GM12878 (cell line): ENCODE measurements around the gene CD82. TPM values are rescaled to one million over a fixed set of nuclear protein-coding genes. Genes with fewer than 3 reads are reported as not detected.

Experiments
- ATAC-seq: fragments of 200-7000 bp; cut with Tn5 transposase; 3 replicates; pipeline ENCODE4 v1.9.1; 2020; ENCODE audit warnings: mild to moderate bottlenecking, moderate library complexity
- BruUV-seq: library from RNA; stranded (reverse); fragments of 400-500 nt; replicated peaks from 2 replicates; lab custom pipeline; 2021; lab: Mats Ljungman, UMichigan
- CTCF ChIA-PET: fragments of 300-600 bp; sonication (Branson Sonifier 250); formaldehyde crosslinking; extraction: SDS; loops from one replicate; lab custom pipeline; 2021; ENCODE audit warnings: inconsistent platforms; lab: Yijun Ruan, JAX
- POLR2A ChIA-PET: fragments of 350-600 bp; formaldehyde crosslinking; extraction: SDS; loops from one replicate; lab custom pipeline; 2021; ENCODE audit warnings: inconsistent platforms; lab: Charles Lee
- RAD21 ChIA-PET: fragments of 300-600 bp; sonication (Branson Sonifier 250); formaldehyde crosslinking; loops from one replicate; lab custom pipeline; 2023; ENCODE audit warnings: antibody characterized with exemption; ENCODE audit not compliant: unreplicated experiment; lab: Charles Lee
- SMC1A ChIA-PET: fragments of 300-600 bp; sonication (Branson Sonifier 250); formaldehyde crosslinking; loops from one replicate; lab custom pipeline; 2023; ENCODE audit not compliant: unreplicated experiment, uncharacterized antibody; lab: Charles Lee
- DNase-seq: peaks from one replicate; pipeline ENCODE4 v3.0.0-alpha.2; 2011; ENCODE audit warnings: low read depth, low spot score
- FAIRE-seq: peaks from 3 replicates; lab custom pipeline; 2011; peaks lifted over from hg19 to GRCh38; lab: Jason Lieb, UNC
- H2AFZ ChIP-seq: 2 replicates; pipeline ENCODE4 v1.6.0; 2011; ENCODE audit warnings: low read depth, low read length, control low read depth; ENCODE audit not compliant: control insufficient read depth
- H3K27ac ChIP-seq: 2 replicates; pipeline ENCODE4 v1.5.1; 2011; ENCODE audit warnings: control low read depth; ENCODE audit not compliant: control insufficient read depth, insufficient read depth
- H3K27me3 ChIP-seq, 2 experiments: replicated peaks in 1 of 2; 2 replicates each; pipeline versions ENCODE4 v1.6.0 to v1.6.1; 2011; ENCODE audit warnings: low read length in 1 of 2; ENCODE audit not compliant: control insufficient read depth in 2 of 2, insufficient read depth in 2 of 2
- H3K36me3 ChIP-seq, 2 experiments: 2 replicates each; pipeline ENCODE4 v1.5.1; 2011; ENCODE audit warnings: low read length in 1 of 2; ENCODE audit not compliant: control insufficient read depth in 2 of 2, insufficient read depth in 2 of 2
- H3K4me1 ChIP-seq: 2 replicates; pipeline ENCODE4 v1.6.1; 2011; ENCODE audit warnings: mild to moderate bottlenecking, low read length, moderate library complexity, mixed read lengths; ENCODE audit not compliant: control insufficient read depth, insufficient read depth
- H3K4me2 ChIP-seq: 2 replicates; pipeline ENCODE4 v1.6.0; 2011; ENCODE audit warnings: control low read depth; ENCODE audit not compliant: control insufficient read depth, insufficient read depth
- H3K4me3 ChIP-seq: fragments of 200-600 bp; sonication (generic); 2 replicates; pipeline ENCODE4 v1.5.1; 2016
- H3K79me2 ChIP-seq: 2 replicates; pipeline ENCODE4 v1.6.0; 2011; ENCODE audit warnings: low read length; ENCODE audit not compliant: control insufficient read depth, insufficient read depth
- H3K9ac ChIP-seq: 2 replicates; pipeline ENCODE4 v1.8.0; 2011; ENCODE audit warnings: low read length, control low read depth, mixed read lengths; ENCODE audit not compliant: control insufficient read depth, insufficient read depth
- H3K9me3 ChIP-seq: replicated peaks from 3 replicates; pipeline ENCODE4 v1.5.1; 2011; ENCODE audit warnings: mild to moderate bottlenecking, low read length; ENCODE audit not compliant: control insufficient read depth, insufficient read depth
- H4K20me1 ChIP-seq: 2 replicates; pipeline ENCODE4 v1.6.0; 2011; ENCODE audit not compliant: control insufficient read depth, insufficient read depth
- IKZF2 ChIP-seq, 2 experiments: fragments of 450-650 bp; IDR thresholded peaks; 2 replicates each; pipeline ENCODE4 v1.6.1; 2017; ENCODE audit warnings: mild to moderate bottlenecking in 2 of 2, moderate library complexity in 2 of 2
- RB1 ChIP-seq: fragments of 450-650 bp; formaldehyde crosslinking; IDR thresholded peaks from 2 replicates; pipeline ENCODE4 v1.6.1; 2017; ENCODE audit warnings: mild to moderate bottlenecking, borderline replicate concordance
- RELA ChIP-seq: fragments of 450-650 bp; IDR thresholded peaks from 2 replicates; pipeline ENCODE4 v1.8.0; 2014; ENCODE audit warnings: borderline replicate concordance; ENCODE audit not compliant: partially characterized antibody
- TBL1XR1 ChIP-seq: IDR thresholded peaks from 2 replicates; pipeline ENCODE4 v1.6.1; 2012; ENCODE audit warnings: low read depth, low read length, improper control_type of control experiment
- ZSCAN29 ChIP-seq: fragments of 450-650 bp; IDR thresholded peaks from 2 replicates; pipeline ENCODE4 v1.6.1; 2017; ENCODE audit warnings: mild to moderate bottlenecking, moderate library complexity
- WGBS: methylation state at CpG from one replicate; pipeline ENCODE4 v1.1.6; 2016; ENCODE audit warnings: low lambda C conversion rate; ENCODE audit not compliant: insufficient replicate concordance, insufficient coverage; ENCODE audit errors: missing lambda C conversion rate; 5-methylcytosine and 5-hydroxymethylcytosine counted together
- in situ Hi-C: fragments of 300-500 bp; cut with MboI; formaldehyde crosslinking; loops from 9 replicates; pipeline ENCODE4 v1.14.3; 2018; ENCODE audit warnings: mixed read lengths
- intact Hi-C: fragments of 100-400 bp; cut with micrococcal nuclease; formaldehyde crosslinking; loops from one replicate; pipeline ENCODE4 v1.14.2; 2022; ENCODE audit not compliant: unreplicated experiment
- polyA plus RNA-seq, 11 experiments: library from polyadenylated mRNA; depleted of rRNA in 4 of 11; unstranded in 6 of 11; stranded (reverse) in 5 of 11; fragments of >200 nt; fragmentation: Nextera tagmentation in 4 of 11; fragmentation: Illumina TruSeq in 1 of 11; extraction: Ambion mirVana in 4 of 11; extraction: Trizol in 1 of 11; gene quantifications; 1 replicate in 1 of 11; 2 replicates in 10 of 11; pipeline versions ENCODE4 v1.2.1 to v1.2.3, GENCODE V29; 2011 to 2016; ENCODE audit warnings: inconsistent platforms in 2 of 11, missing spikeins in 2 of 11, low read depth in 1 of 11
- total RNA-seq, 4 experiments: library from RNA; depleted of rRNA in 3 of 4; stranded (reverse); fragments of >200 nt in 3 of 4; fragmentation: Illumina TruSeq in 1 of 4; extraction: Trizol in 1 of 4; gene quantifications; 2 replicates each; pipeline versions ENCODE4 v1.2.1 to v1.2.3, GENCODE V29; 2013 to 2021
- TF ChIP-seq, protein P1 (sequence below): fragments of 150-350 bp; IDR thresholded peaks from 2 replicates; pipeline ENCODE4 v1.6.1; 2016; ENCODE audit warnings: low read depth, low read length

The CD82 gene
- total and polyA plus RNA-seq, 10 of the 15 experiments (the other 5 are each of a cell fraction or from before 2014, with no cell fraction given), result 5.2 to 180 (median 84.7) TPM

- no TSS peak for BruUV-seq
- SMC1A ChIA-PET, result interaction anchor here (10.3 kb wide), 1 partner anchor 58 kb away, joined by 433 read pairs; the partner anchor contains the start of gene CD82
- FAIRE-seq (no peak), ATAC-seq (no peak), DNase-seq (no peak)
- RAD21 ChIA-PET, result interaction anchor here (0.8 to 6.6 kb wide), 2 partner anchors 17 to 61 kb away, joined by 6 to 190 read pairs; no protein-coding TSS in a partner anchor
- Histone ChIP-seq H3K4me1 (peaks cover 6% of the 10 kb centered on the region), H2AFZ (no peak overlapping the region), H3K79me2 (no peaks in the 10 kb centered on the region), H4K20me1 (no peaks in the 10 kb centered on the region), H3K9ac (no peak overlapping the region), H3K27me3 (no peaks in the 10 kb centered on the region), H3K27ac (no peak overlapping the region), H3K4me3 (no peak overlapping the region), H3K36me3 (peaks cover 10 to 37% of the 10 kb centered on the region in 2 experiments), H3K4me2 (no peak overlapping the region), H3K9me3 (no peaks in the 10 kb centered on the region)
- POLR2A ChIA-PET, result interaction anchor here (0.7 to 2.0 kb wide), 3 partner anchors 18 to 59 kb away, joined by 4 to 10 read pairs (median 7); no protein-coding TSS in a partner anchor
- intact Hi-C loops (no loop called here), in situ Hi-C loops (no loop called here)
- CTCF ChIA-PET, result interaction anchor here (2.1 to 10.3 kb wide), 3 partner anchors 14 to 61 kb away, joined by 13 to 477 read pairs (median 60); no protein-coding TSS in a partner anchor
- TF ChIP-seq RELA (no peak), TBL1XR1 (no peak), IKZF2 (IDR thresholded peaks at IDR 0.05) (no peak), ZSCAN29 (no peak), RB1 (no peak)
- TF ChIP-seq, protein P1, sequence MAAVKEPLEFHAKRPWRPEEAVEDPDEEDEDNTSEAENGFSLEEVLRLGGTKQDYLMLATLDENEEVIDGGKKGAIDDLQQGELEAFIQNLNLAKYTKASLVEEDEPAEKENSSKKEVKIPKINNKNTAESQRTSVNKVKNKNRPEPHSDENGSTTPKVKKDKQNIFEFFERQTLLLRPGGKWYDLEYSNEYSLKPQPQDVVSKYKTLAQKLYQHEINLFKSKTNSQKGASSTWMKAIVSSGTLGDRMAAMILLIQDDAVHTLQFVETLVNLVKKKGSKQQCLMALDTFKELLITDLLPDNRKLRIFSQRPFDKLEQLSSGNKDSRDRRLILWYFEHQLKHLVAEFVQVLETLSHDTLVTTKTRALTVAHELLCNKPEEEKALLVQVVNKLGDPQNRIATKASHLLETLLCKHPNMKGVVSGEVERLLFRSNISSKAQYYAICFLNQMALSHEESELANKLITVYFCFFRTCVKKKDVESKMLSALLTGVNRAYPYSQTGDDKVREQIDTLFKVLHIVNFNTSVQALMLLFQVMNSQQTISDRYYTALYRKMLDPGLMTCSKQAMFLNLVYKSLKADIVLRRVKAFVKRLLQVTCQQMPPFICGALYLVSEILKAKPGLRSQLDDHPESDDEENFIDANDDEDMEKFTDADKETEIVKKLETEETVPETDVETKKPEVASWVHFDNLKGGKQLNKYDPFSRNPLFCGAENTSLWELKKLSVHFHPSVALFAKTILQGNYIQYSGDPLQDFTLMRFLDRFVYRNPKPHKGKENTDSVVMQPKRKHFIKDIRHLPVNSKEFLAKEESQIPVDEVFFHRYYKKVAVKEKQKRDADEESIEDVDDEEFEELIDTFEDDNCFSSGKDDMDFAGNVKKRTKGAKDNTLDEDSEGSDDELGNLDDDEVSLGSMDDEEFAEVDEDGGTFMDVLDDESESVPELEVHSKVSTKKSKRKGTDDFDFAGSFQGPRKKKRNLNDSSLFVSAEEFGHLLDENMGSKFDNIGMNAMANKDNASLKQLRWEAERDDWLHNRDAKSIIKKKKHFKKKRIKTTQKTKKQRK, result no peak
- 98% methylated on average over 22 of the region's 22 CpGs for WGBS
Observed at GRCh38 chr11:44618561-44619425, 53.3 kb downstream of the CD82 start.
